Kidney (tissue), 14 donors: Measurements from ENCODE around the gene OPN1SW. TPM values are rescaled to one million over a fixed set of nuclear protein-coding genes. Genes with fewer than 3 reads are reported as not detected.

Source experiments
- DNase-seq, 5 donors: peaks; one replicate each; pipeline ENCODE4 v3.0.0-alpha.2; 2013 to 2020
- FAIRE-seq: peaks from 2 replicates; lab custom pipeline; 2012; peaks lifted over from hg19 to GRCh38; lab: Jason Lieb, UNC
- H3K27ac ChIP-seq, 2 donors: one replicate each; pipeline ENCODE4 v1.7.0; 2013; ENCODE audit warnings: low read depth in 2 of 2, low read length in 2 of 2, inconsistent platforms in 1 of 2
- H3K27me3 ChIP-seq: one replicate; pipeline ENCODE4 v1.7.1; 2013; ENCODE audit warnings: low read length, inconsistent platforms; ENCODE audit not compliant: control insufficient read depth, insufficient read depth
- H3K36me3 ChIP-seq, 3 donors: one replicate each; pipeline versions ENCODE4 v1.7.0 to v1.7.1; 2013; ENCODE audit warnings: low read length in 3 of 3, control low read depth in 1 of 3, inconsistent platforms in 1 of 3; ENCODE audit not compliant: insufficient read depth in 3 of 3, control insufficient read depth in 2 of 3
- H3K4me1 ChIP-seq, 3 donors: one replicate each; pipeline versions ENCODE4 v1.7.0 to v1.7.1; 2013; ENCODE audit warnings: low read length in 3 of 3, inconsistent platforms in 1 of 3, low read depth in 1 of 3; ENCODE audit not compliant: control insufficient read depth in 2 of 3, insufficient read depth in 2 of 3
- H3K4me3 ChIP-seq, 3 donors: one replicate each; pipeline versions ENCODE4 v1.7.0 to v1.8.1; 2013; ENCODE audit warnings: low read length in 3 of 3, control low read depth in 1 of 3, inconsistent platforms in 1 of 3
- H3K9ac ChIP-seq, 3 donors: one replicate each; pipeline versions ENCODE4 v1.7.0 to v1.7.1; 2013; ENCODE audit warnings: low read length in 3 of 3, control low read depth in 1 of 3, inconsistent platforms in 1 of 3
- H3K9me3 ChIP-seq, 3 donors: one replicate each; pipeline versions ENCODE4 v1.7.0 to v1.7.1; 2013; ENCODE audit warnings: low read length in 3 of 3, control low read depth in 1 of 3, inconsistent platforms in 1 of 3; ENCODE audit not compliant: control insufficient read depth in 2 of 3, insufficient read depth in 1 of 3
- CTCF ChIP-seq: IDR thresholded peaks from 3 replicates; pipeline ENCODE4 v1.5.1; 2012; ENCODE audit warnings: mild to moderate bottlenecking, moderate library complexity, borderline replicate concordance; ENCODE audit not compliant: insufficient read depth; ENCODE audit errors: extremely low read depth
- intact Hi-C: fragments of 100-400 bp; cut with DNase I; formaldehyde crosslinking; loops from one replicate; pipeline ENCODE4 v1.11.1; 2022
- polyA plus RNA-seq: library from polyadenylated mRNA; stranded (reverse); fragments of 350-450 nt; fragmentation: Illumina TruSeq; extraction: RNeasy Lipid Tissue Mini Kit (QIAGEN cat#74804); gene quantifications from one replicate; pipeline ENCODE4 v1.2.3, GENCODE V29; 2014; ENCODE audit warnings: low read depth, low replicate concordance; ENCODE audit not compliant: insufficient read depth
- total RNA-seq: library from RNA; stranded (reverse); fragmentation: NEBNext Ultra II Directional; extraction: Animal tissue kit (Norgen Biotek cat#: 25700); gene quantifications from one replicate; pipeline ENCODE4 v1.2.1, GENCODE V29; 2021
- donor health status: control.
- donor health status: control.
- donor health status: control.
- donor health status: control.
- donor health status: control.
- donor health status: DM: yes; HTN: yes; CAD: no.
- donor health status: Normal renal cell carcinoma (clear cell type).

The OPN1SW gene
- total and polyA plus RNA-seq, 2 donors from 2014 or later: not detected

DNA sequence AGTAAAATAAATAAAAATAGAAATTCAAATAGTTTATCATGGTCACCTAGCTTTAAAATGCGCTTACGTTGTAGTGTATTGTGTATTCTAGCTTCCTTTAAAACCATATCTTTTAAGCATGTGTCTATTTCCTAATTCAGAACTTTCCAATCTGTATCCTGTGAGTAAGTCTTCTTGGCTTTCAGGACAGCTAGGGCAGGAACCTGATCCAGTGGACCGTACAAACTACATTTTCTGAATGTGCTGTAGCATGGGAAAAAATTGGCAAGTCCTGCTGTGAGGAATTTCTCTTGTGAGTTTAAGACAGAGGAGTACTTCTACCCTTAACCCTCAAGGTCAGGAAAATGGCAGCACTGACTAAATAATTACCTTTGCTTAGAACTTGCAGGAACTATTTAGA, 12.1 kb downstream of the OPN1SW start:
- Histone ChIP-seq H3K36me3 (peaks cover 7 to 18% (median 15%) of the 10 kb centered on the region in 3 donors), H3K9ac (no peak overlapping the region), H3K4me1 (no peaks in the 10 kb centered on the region), H3K27ac (no peak overlapping the region), H3K27me3 (no peaks in the 10 kb centered on the region), H3K9me3 (no peaks in the 10 kb centered on the region), H3K4me3 (no peak overlapping the region)
- DNase-seq (peak in 1 of 5 donors; percentile 11), FAIRE-seq (peak; percentile 17)
- no peak for TF ChIP-seq CTCF
- intact Hi-C loops: no loop called here

DNA sequence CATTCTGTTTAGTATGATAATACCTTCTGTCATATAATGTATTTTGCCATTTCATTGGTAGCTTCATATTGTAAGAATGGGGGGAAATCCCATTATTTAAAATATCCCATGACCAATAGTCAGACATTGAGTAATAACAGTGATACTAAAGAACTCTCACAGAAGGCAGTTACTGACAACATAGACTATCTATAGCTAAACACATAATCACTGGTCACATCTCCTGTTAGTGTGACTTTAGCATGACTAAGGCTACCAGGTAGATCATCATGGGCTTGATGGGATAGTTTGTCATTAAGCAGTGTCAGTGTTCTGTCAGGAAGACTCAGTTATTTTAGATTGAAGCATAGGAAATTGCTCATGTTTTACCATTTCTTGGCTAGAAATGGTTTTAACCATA, 16.4 kb downstream of the OPN1SW start:
- Histone ChIP-seq H3K36me3 (peaks cover 10 to 16% (median 14%) of the 10 kb centered on the region in 3 donors), H3K4me3 (no peak overlapping the region), H3K9ac (no peak overlapping the region)

GRCh38 chr7:128758553-128758952, 17.0 kb downstream of the OPN1SW start:
- no peaks in the 10 kb centered on the region for H3K4me1 ChIP-seq
- DNase-seq: no peak
- no peaks in the 10 kb centered on the region for H3K9me3 ChIP-seq
- no peak overlapping the region for H3K4me3 ChIP-seq
- peaks cover 15 to 21% (median 18%) of the 10 kb centered on the region in 3 donors for H3K36me3 ChIP-seq
- H3K27ac ChIP-seq: no peak overlapping the region
- H3K27me3 ChIP-seq: no peaks in the 10 kb centered on the region
- intact Hi-C loops: no loop called here
- FAIRE-seq: no peak
- TF ChIP-seq CTCF: no peak
- no peak overlapping the region for H3K9ac ChIP-seq

More for the DNA sequence above, 16.4 kb downstream of the OPN1SW start:
- H3K27ac ChIP-seq: no peak overlapping the region
- FAIRE-seq (no peak), DNase-seq (no peak)
- H3K9me3 ChIP-seq: no peaks in the 10 kb centered on the region
- no peaks in the 10 kb centered on the region for H3K4me1 ChIP-seq
- no peaks in the 10 kb centered on the region for H3K27me3 ChIP-seq
- intact Hi-C loops: no loop called here
- no peak for TF ChIP-seq CTCF

DNA sequence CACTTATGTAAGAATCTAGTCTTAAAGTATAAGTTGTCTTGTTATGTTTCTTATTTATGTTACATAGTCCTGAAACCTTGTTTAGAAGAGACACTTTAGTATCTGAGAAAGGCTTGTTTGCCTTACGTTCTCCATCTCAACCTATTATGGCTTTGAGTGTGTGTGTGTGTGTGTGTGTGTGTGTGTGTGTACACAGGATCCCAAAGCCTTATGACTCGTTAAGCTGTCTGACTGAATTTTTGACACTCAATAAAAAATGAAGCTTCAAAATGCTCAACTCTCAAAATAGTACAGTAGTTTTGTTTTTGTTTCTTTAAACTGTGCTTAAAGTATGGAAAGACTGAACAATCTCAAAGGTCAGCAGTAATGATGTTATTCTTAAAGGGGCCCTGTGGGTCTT, 18.4 kb downstream of the OPN1SW start:
- Histone ChIP-seq H3K27me3 (no peaks in the 10 kb centered on the region), H3K4me3 (no peak overlapping the region), H3K36me3 (peaks cover 17 to 21% (median 18%) of the 10 kb centered on the region in 3 donors), H3K4me1 (no peaks in the 10 kb centered on the region), H3K9me3 (no peaks in the 10 kb centered on the region), H3K27ac (no peak overlapping the region), H3K9ac (no peak overlapping the region)
- TF ChIP-seq CTCF: no peak
- FAIRE-seq: no peak
- no peak for DNase-seq
- intact Hi-C loops: no loop called here
